HG03442 (cell line): ENCODE measurements around the gene CNNM1.

Experiments
- ATAC-seq: cut with Tn5 transposase; IDR thresholded peaks from one replicate; pipeline ENCODE4 v1.9.1; 2021; ENCODE audit warnings: mild to moderate bottlenecking, moderate library complexity; ENCODE audit not compliant: unreplicated experiment

CNNM1 gene

DNA sequence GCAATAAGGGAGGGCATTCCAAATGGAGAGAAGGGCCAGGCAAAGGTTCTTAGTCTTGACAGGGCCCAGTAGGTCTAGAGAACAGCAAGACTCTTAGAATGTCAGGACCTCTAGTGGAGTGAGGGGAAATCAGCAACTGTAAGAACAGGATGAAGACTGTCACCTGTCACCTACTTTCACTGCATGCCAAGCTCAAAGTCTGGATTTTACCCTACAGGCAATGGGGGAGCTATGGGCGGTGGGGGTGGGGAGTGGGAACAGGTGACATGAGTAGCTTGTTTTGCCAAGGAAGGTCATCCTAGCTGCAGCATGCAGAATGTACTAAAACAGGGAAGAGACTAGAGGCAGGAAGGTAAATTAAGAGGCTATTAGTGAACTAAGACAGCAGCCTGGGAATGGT lies 82.9 kb downstream of the CNNM1 start:
- no peak for ATAC-seq

- no peak for ATAC-seq
Observed at GRCh38 chr10:99418910-99419624, 89.9 kb downstream of the CNNM1 start.

GRCh38 chr10:99419688-99420087 lies 90.5 kb downstream of the CNNM1 start:
- no peak for ATAC-seq

DNA sequence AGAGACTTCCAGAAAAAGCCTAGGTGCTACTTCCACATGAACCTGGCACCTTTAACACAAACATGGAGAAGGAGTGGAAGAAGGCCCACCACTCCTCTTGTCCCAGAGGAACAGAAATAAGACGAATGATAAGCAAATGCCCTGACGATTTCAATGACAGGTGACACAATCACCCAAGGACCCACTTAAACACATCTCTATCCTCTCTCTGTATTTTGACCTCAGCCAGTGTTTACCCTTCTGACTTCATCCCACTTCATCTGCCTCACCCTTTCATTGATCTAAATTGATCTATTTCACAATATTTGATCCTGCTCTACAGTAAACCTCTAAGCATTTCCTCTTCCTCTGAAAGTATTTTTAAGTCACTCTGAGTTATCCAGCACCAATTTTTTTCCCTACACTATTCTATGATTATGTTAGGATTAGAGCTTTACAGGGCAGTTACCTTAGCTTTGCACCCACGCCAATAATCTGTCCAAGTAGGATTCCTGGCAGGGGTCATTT lies 92.1 kb downstream of the CNNM1 start:
- ATAC-seq = no peak

- no peak for ATAC-seq
Observed at GRCh38 chr10:99422529-99423096, 93.5 kb downstream of the CNNM1 start.

DNA sequence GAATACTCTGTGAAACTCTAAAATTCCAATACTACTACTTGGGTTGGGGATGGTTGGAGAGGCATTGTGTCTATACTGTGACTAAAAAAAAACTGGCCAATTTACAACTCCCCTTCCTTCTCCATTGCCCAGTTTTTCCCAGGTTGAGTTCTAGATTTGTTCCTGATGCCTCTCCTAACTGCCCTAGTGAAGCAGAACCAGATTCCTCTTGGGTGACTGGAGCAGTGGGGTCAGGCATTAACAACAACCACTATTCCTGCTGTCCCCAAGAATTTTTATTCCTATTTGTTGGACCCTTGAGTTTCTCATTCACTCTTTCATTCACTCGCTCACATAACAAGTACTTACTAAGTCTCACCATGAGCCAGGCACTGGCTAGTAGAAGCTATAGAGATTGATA lies 95.5 kb downstream of the CNNM1 start:
- ATAC-seq = no peak

DNA sequence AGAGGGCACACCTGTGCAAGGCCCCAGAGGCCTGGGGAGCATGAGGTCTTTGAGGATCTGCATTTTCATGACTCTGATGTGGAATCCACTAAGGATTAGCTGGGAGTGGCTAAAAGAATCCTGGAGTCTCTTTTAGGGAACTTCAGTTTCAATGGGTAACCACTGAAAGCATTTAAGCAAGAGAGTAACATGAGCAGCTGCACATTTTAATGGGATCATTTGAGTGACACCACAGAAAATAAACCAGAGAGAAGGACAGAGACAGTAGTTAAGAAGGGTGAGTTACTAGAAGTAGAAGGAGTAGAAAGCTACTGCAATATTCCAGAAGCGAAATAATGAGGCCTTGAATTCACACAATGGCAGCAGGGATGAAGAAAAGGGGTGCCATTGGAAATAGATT lies 96.0 kb downstream of the CNNM1 start:
- ATAC-seq = no peak

- ATAC-seq = no peak
Observed at GRCh38 chr10:99426689-99427088, 97.5 kb downstream of the CNNM1 start.

DNA sequence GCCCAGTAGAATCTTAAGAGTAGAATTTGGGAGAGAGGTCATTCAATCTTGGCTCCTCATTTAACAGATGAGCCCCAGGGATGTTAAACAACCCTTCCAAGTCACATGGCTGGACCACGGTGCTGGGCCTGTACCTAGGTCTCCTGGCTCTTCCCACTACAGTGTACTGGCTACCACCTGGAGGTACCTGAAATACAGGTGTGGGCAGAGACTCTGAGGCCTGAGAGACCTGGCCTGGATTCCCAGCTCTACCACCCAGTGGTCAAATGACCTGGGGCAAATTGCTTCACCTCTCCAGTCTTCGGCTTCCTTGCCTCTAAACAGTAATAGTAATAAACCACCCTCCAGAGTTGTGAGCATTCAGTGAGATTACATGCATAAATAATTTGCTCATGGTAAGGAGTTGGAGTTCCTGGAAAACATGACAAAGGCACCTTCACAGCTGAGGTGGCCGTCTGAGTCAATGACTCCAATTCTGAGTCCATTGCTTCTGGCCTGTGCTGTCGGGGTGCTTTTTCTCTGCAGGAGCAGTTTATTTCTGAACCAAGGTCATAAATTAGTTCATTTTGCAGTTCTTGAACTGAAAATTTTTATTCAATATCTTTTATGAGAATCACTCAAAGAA lies 98.5 kb downstream of the CNNM1 start:
- ATAC-seq = no peak

DNA sequence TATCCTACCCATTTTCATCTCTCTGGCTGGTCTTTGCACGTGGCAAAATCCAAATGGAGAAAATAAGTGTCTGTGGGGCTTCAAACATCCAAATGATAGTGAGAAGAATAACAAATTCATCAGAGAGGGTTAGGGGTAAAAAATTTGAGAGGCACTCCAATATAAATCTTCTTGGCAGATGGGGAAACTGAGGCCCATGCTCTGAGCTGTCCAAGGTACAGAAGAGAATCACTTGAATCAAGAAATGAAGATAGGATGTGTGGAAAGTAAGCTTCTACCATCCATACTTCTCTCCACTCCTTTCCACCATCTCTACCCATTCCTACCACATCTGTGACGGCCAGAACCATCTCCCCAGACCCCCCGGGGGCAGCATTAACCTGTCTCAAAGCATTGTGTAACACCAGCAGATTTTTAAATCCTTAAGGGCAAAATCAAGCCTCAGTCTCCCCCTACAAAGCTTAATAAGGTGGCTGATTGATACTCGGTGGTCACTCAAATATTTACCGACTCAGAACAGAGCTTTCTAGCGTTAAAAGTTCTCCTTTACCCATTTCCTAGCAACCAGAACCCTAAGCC lies 100.5 kb downstream of the CNNM1 start:
- no peak for ATAC-seq

DNA sequence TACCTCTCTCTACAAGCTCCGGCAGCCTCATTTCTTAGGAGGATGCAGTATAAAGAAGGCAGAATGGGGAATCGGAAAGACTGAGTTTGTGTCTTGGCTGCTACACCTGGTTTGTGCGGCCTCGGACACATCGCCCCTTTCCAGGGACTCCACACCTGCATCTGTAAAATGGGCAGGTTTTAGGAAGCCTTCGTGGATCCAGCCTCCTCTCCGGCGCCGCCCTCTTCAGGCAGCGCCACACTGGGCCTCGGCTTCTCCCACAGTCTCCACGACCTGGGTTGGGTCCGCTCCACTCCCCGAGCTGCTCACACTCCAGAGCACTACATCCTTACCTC lies 100.9 kb downstream of the CNNM1 start:
- no peak for ATAC-seq

GRCh38 chr10:99430451-99431189 lies 101.5 kb downstream of the CNNM1 start, which contains the start of gene GOT1:
Gene GOT1, minus strand, starts transcription at chr10:99430624. Its CDS starts 59 bp downstream, at chr10:99430565.
- ATAC-seq = peak; percentile 95

GRCh38 chr10:99431190-99431760 lies 102.1 kb downstream of the CNNM1 start:
- no peak for ATAC-seq

DNA sequence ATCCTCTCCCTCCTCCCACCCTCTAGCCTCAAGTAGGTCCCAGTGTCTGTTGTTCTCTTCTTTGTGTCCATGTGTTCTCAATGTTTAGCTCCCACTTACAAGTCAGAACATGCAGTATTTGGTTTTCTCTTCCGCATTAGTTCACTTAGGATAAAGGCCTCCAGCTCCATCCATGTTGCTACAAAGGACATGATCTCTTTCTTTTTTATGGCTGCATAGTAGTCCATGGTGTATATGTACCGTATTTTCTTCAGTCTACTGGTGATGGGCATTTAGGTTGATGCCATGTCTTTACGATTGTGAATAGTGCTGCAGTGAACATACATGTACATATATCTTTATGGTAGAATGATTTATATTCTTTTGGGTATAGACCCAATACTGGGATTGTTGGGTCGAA lies 102.9 kb downstream of the CNNM1 start:
- ATAC-seq = no peak

GRCh38 chr10:99432881-99433280 lies 103.7 kb downstream of the CNNM1 start:
- no peak for ATAC-seq

- ATAC-seq = no peak
Observed at GRCh38 chr10:99433378-99434020, 104.3 kb downstream of the CNNM1 start.

- ATAC-seq = no peak
Observed at GRCh38 chr10:99435986-99436638, 107.0 kb downstream of the CNNM1 start.

GRCh38 chr10:99438890-99439289 lies 109.7 kb downstream of the CNNM1 start:
- no peak for ATAC-seq

GRCh38 chr10:99442394-99442793 lies 113.2 kb downstream of the CNNM1 start:
- ATAC-seq = no peak

DNA sequence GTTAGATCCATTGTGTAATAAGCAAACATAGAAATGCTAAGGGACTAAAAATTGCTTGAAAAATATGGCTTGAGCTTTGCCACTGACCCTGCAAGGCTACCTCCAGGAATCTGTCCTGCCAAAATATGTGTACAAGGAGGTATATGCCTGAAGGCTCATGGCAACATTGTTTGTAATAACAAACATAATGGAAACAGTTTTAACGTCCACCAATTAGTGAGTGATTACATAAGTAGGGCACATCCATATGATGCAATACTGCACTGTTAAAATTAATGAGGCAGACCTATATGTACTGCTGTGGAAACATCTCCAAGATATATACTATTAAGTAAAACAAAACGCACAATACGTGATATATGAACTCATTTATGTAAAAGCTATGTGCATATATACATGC lies 114.3 kb downstream of the CNNM1 start:
- ATAC-seq = no peak
